ENCODE results near the gene GPR143.

Gene GPR143

GRCh38 chrX:9681422-9681821 lies 84.2 kb downstream of the GPR143 start:
- no peak for DNase-seq
- in situ Hi-C loops (cut with MboI; ENCODE audit: low pct_unique_long_range_greater_than_20kb, low sequenced_read_pairs), result no loop called here

- in situ Hi-C loops (cut with MboI; ENCODE audit: low pct_unique_long_range_greater_than_20kb, low sequenced_read_pairs), result no loop called here
- DNase-seq, result no peak
Observed at GRCh38 chrX:9681011-9681410, 84.6 kb downstream of the GPR143 start.

- in situ Hi-C loops (cut with MboI; ENCODE audit: low pct_unique_long_range_greater_than_20kb, low sequenced_read_pairs), result no loop called here
- DNase-seq, result no peak
Observed at GRCh38 chrX:9678215-9678965, 87.3 kb downstream of the GPR143 start.

- in situ Hi-C loops (cut with MboI; ENCODE audit: low pct_unique_long_range_greater_than_20kb, low sequenced_read_pairs), result no loop called here
- DNase-seq, result no peak
Observed at GRCh38 chrX:9677098-9677739, 88.4 kb downstream of the GPR143 start.

- in situ Hi-C loops (cut with MboI; ENCODE audit: low pct_unique_long_range_greater_than_20kb, low sequenced_read_pairs), result no loop called here
- no peak for DNase-seq
Observed at GRCh38 chrX:9676738-9677097, 88.9 kb downstream of the GPR143 start.

- in situ Hi-C loops (cut with MboI; ENCODE audit: low pct_unique_long_range_greater_than_20kb, low sequenced_read_pairs), result no loop called here
Observed at GRCh38 chrX:9676306-9676705, 89.3 kb downstream of the GPR143 start.

More at GRCh38 chrX:9676306-9676705, 89.3 kb downstream of the GPR143 start:
- no peak for DNase-seq

Measured in KBM-7 (cell line).